Common myeloid progenitor, CD34-positive (primary cell): ENCODE results near the gene NHERF2.

ENCODE experiments used
- CTCF ChIA-PET: fragments of 350-600 bp; sonication (Branson Sonifier 250); formaldehyde crosslinking; loops from one replicate; lab custom pipeline; 2021; ENCODE audit warnings: antibody characterized with exemption; lab: Charles Lee
- POLR2A ChIA-PET: fragments of 350-600 bp; sonication (Branson Sonifier 250); formaldehyde crosslinking; loops from one replicate; lab custom pipeline; 2021; ENCODE audit warnings: antibody characterized with exemption; lab: Charles Lee
- DNase-seq, 3 donors: peaks; one replicate each; pipeline versions ENCODE4 v3.0.0 to v3.0.0-alpha.2; 2013
- H3K27ac ChIP-seq, 2 experiments: 1 replicate in 1 of 2; 2 replicates in 1 of 2; pipeline ENCODE4 v1.7.0; 2013; ENCODE audit warnings: inconsistent platforms in 2 of 2, low read length in 2 of 2, mild to moderate bottlenecking in 2 of 2, low read depth in 1 of 2, moderate library complexity in 1 of 2; ENCODE audit not compliant: severe bottlenecking in 2 of 2, insufficient read depth in 1 of 2, poor library complexity in 1 of 2
- H3K27me3 ChIP-seq, 5 experiments: replicated peaks in 2 of 5; 1 replicate in 3 of 5; 2 replicates in 2 of 5; pipeline versions ENCODE4 v1.6.1 to v1.7.0; 2013; ENCODE audit warnings: low read length in 4 of 5, mild to moderate bottlenecking in 2 of 5, moderate library complexity in 2 of 5, inconsistent platforms in 1 of 5; ENCODE audit not compliant: insufficient read depth in 5 of 5, control insufficient read depth in 4 of 5
- H3K36me3 ChIP-seq, 4 experiments: 1 replicate in 2 of 4; 2 replicates in 2 of 4; pipeline versions ENCODE4 v1.6.1 to v1.7.0; 2013; ENCODE audit warnings: low read length in 3 of 4, control low read depth in 1 of 4, mild to moderate bottlenecking in 1 of 4; ENCODE audit not compliant: control insufficient read depth in 4 of 4, insufficient read depth in 4 of 4
- H3K4me1 ChIP-seq, 4 experiments: 1 replicate in 3 of 4; 2 replicates in 1 of 4; pipeline versions ENCODE4 v1.6.1 to v1.7.1; 2013; ENCODE audit warnings: low read length in 3 of 4, mild to moderate bottlenecking in 3 of 4, control low read depth in 1 of 4, inconsistent platforms in 1 of 4, moderate library complexity in 1 of 4; ENCODE audit not compliant: control insufficient read depth in 4 of 4, insufficient read depth in 4 of 4; ENCODE audit errors: control extremely low read depth in 1 of 4
- H3K4me3 ChIP-seq, 7 experiments: 1 replicate in 4 of 7; 2 replicates in 3 of 7; pipeline versions ENCODE4 v1.5.1 to v1.7.0; 2013; ENCODE audit warnings: mild to moderate bottlenecking in 7 of 7, low read length in 6 of 7, moderate library complexity in 6 of 7, inconsistent platforms in 2 of 7, low read depth in 2 of 7, control low read depth in 1 of 7; ENCODE audit not compliant: insufficient read depth in 4 of 7, control insufficient read depth in 1 of 7; ENCODE audit errors: extremely low read depth in 1 of 7
- H3K9me3 ChIP-seq, 5 experiments: 1 replicate in 4 of 5; 2 replicates in 1 of 5; pipeline versions ENCODE4 v1.6.1 to v1.7.1; 2013; ENCODE audit warnings: low read length in 4 of 5, mild to moderate bottlenecking in 2 of 5, inconsistent platforms in 1 of 5, low read depth in 1 of 5, moderate library complexity in 1 of 5; ENCODE audit not compliant: control insufficient read depth in 4 of 5, insufficient read depth in 2 of 5; ENCODE audit errors: control extremely low read depth in 1 of 5
- WGBS: methylation state at CpG from one replicate; pipeline ENCODE4 v1.1.5; 2013; ENCODE audit not compliant: insufficient coverage; 5-methylcytosine and 5-hydroxymethylcytosine counted together

Gene NHERF2

GRCh38 chr16:2063861-2064260 lies 37.2 kb downstream of the NHERF2 start:
- Histone ChIP-seq H3K27ac (no peak overlapping the region), H3K4me3 (no peak overlapping the region), H3K9me3 (no peaks in the 10 kb centered on the region), H3K27me3 (no peaks in the 10 kb centered on the region), H3K36me3 (peaks cover 4 to 72% (median 48%) of the 10 kb centered on the region in 4 experiments), H3K4me1 (no peaks in the 10 kb centered on the region)
- ChIA-PET CTCF (interaction anchor here (1.1 to 1.3 kb wide), 3 partner anchors 10 to 51 kb away, joined by 3 read pairs; no protein-coding TSS in a partner anchor), POLR2A (no interaction called here)
- no peak for DNase-seq
- 95% methylated on average over 25 of the region's 25 CpGs for WGBS

GRCh38 chr16:2064368-2064945 lies 37.8 kb downstream of the NHERF2 start:
- no peak overlapping the region for H3K27ac ChIP-seq
- peaks cover 4 to 74% (median 50%) of the 10 kb centered on the region in 4 experiments for H3K36me3 ChIP-seq
- no peaks in the 10 kb centered on the region for H3K27me3 ChIP-seq
- ChIA-PET POLR2A (no interaction called here), CTCF (interaction anchor here (0.7 to 1.3 kb wide), 3 partner anchors 9 to 60 kb away, joined by 3 read pairs; no protein-coding TSS in a partner anchor)
- no peak for DNase-seq
- 97% methylated on average over 14 of the region's 16 CpGs for WGBS
- no peak overlapping the region for H3K4me3 ChIP-seq
- H3K9me3 ChIP-seq: no peaks in the 10 kb centered on the region
- H3K4me1 ChIP-seq: no peaks in the 10 kb centered on the region

DNA sequence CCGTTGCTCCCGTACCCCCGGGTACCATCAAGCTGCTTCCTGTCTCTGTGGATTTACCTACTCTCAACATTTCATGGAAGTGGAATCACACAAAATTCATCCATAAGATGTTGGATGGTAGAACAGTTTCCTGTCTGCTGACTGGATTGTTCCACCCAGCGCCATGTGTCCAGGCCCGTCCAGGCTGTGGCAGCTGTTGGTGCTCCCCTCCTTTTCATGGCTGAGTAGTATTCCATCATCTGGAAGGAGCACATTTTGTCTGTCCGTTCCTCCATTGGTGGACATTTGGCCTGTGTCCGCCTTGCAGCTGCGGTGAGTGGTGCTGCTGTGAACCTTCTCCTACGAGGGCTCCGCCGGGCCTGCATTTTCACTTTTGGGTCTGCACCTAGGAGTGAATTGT lies 39.4 kb downstream of the NHERF2 start:
- 93% methylated on average over 10 of the region's 11 CpGs for WGBS
- Histone ChIP-seq H3K4me3 (no peak overlapping the region), H3K27me3 (no peaks in the 10 kb centered on the region), H3K4me1 (no peaks in the 10 kb centered on the region), H3K9me3 (no peaks in the 10 kb centered on the region), H3K27ac (no peak overlapping the region), H3K36me3 (peaks cover 4 to 75% (median 52%) of the 10 kb centered on the region in 4 experiments)
- DNase-seq: no peak
- ChIA-PET POLR2A (no interaction called here), CTCF (interaction anchor here (0.9 to 1.1 kb wide), 2 partner anchors 11 to 18 kb away, joined by 3 read pairs; partner anchors contain the start of genes NTHL1 and TSC2)

- H3K36me3 ChIP-seq: peaks cover 0 to 80% (median 58%) of the 10 kb centered on the region in 4 experiments
- H3K27ac ChIP-seq: no peak overlapping the region
- WGBS: 98% methylated on average over 29 of the region's 29 CpGs
- no peak overlapping the region for H3K4me3 ChIP-seq
- DNase-seq: no peak
- ChIA-PET CTCF (interaction anchor here (0.7 to 1.8 kb wide), 5 partner anchors 14 to 171 kb away, joined by 3 to 5 read pairs (median 4); no protein-coding TSS in a partner anchor), POLR2A (no interaction called here)
- no peaks in the 10 kb centered on the region for H3K27me3 ChIP-seq
- H3K9me3 ChIP-seq: no peaks in the 10 kb centered on the region
- no peaks in the 10 kb centered on the region for H3K4me1 ChIP-seq
Observed at GRCh38 chr16:2070576-2071453, 44.1 kb downstream of the NHERF2 start.

DNA sequence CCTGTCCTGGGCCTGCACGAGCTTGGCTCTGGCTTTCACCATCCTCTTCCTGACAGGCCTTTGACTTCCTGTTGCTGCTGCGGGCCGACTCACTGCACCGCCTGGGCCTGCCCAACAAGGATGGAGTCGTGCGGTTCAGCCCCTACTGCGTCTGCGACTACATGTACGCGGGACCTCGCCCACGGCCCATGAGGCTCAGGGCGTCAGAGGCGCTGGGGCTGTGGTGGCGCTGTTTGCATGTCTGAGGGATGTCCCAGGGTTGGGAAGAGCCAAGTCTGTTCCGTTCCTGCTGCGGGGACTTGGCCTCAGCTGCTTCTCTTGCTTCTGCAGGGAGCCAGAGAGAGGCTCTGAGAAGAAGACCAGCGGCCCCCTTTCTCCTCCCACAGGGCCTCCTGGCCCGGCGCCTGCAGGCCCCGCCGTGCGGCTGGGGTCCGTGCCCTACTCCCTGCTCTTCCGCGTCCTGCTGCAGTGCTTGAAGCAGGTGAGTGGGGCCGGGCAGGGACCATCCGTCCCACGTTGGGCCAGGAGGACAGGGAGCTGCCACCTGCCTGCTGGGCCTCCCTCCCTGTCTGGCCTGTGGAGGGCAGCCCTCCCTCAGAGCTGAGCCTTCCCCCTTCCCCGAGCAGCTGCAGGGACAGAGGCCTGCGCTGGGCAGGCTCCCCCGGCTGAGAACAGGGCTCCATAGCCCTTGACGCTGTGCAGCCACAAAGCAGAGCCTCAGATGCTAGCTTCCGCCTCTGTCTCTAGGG lies 44.9 kb downstream of the NHERF2 start:
- CTCF ChIA-PET: interaction anchor here (0.7 to 1.8 kb wide), 6 partner anchors 15 to 171 kb away, joined by 3 to 5 read pairs (median 4); no protein-coding TSS in a partner anchor
- Histone ChIP-seq H3K4me1 (no peaks in the 10 kb centered on the region), H3K36me3 (peaks cover 0 to 81% (median 61%) of the 10 kb centered on the region in 4 experiments), H3K4me3 (no peak overlapping the region), H3K27ac (no peak overlapping the region), H3K9me3 (no peaks in the 10 kb centered on the region), H3K27me3 (no peaks in the 10 kb centered on the region)
- WGBS: 89% methylated on average over 26 of the region's 34 CpGs
- DNase-seq: no peak
- POLR2A ChIA-PET: no interaction called here

DNA sequence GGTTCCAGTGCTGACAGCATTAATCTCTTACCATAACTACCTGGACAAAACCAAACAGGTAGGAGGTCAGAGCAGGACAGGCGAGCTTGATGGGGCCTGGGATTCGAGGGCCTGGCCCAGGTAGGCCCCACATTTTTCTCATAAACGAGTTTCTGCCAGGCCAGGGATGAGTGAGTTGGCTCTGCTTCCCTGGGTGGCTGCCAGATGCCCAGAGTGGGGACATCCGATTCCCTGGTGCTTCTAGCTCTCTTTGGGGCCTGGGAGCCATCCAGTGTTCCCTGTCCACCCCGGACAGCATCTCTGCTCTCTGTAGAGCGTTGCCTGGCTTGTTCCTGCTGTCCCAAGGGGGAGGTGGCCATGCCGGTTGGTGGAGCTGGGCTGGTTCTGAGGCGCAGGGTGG lies 46.2 kb downstream of the NHERF2 start:
- CTCF ChIA-PET: interaction anchor here (1.1 to 1.4 kb wide), 2 partner anchors 9 to 10 kb away, joined by 3 read pairs; no protein-coding TSS in a partner anchor
- POLR2A ChIA-PET: no interaction called here

More for the DNA sequence above, 46.2 kb downstream of the NHERF2 start:
- Histone ChIP-seq H3K27me3 (no peaks in the 10 kb centered on the region), H3K36me3 (peaks cover 2 to 82% (median 60%) of the 10 kb centered on the region in 4 experiments), H3K4me3 (no peak overlapping the region), H3K4me1 (no peaks in the 10 kb centered on the region), H3K9me3 (no peaks in the 10 kb centered on the region), H3K27ac (no peak overlapping the region)
- DNase-seq: no peak
- over 99% methylated on average over 8 of the region's 8 CpGs for WGBS
